H9 (cell line): Measurements from ENCODE around the gene PLEKHM3. TPM values are rescaled to one million over a fixed set of nuclear protein-coding genes. Genes with fewer than 3 reads are reported as not detected.

Experiments used
- DNase-seq: peaks from one replicate; pipeline ENCODE4 v3.0.0-alpha.2; 2017
- H2AFZ ChIP-seq: one replicate; pipeline ENCODE4 v1.6.1; 2013; ENCODE audit warnings: mild to moderate bottlenecking, low read length, control low read depth, moderate library complexity
- H2AK5ac ChIP-seq: 2 replicates; pipeline ENCODE4 v1.6.1; 2013; ENCODE audit warnings: low read length, control low read depth, mixed read lengths; ENCODE audit not compliant: insufficient read length
- H2BK120ac ChIP-seq: one replicate; pipeline ENCODE4 v1.6.1; 2013; ENCODE audit warnings: low read depth, mild to moderate bottlenecking, low read length, control low read depth, inconsistent platforms; ENCODE audit not compliant: poor library complexity, severe bottlenecking
- H2BK12ac ChIP-seq: 2 replicates; pipeline ENCODE4 v1.6.1; 2013; ENCODE audit warnings: low read length, control low read depth, mixed read lengths, low read depth; ENCODE audit not compliant: insufficient read length
- H2BK15ac ChIP-seq: 2 replicates; pipeline ENCODE4 v1.6.1; 2013; ENCODE audit warnings: low read depth, low read length, control low read depth
- H2BK20ac ChIP-seq: one replicate; pipeline ENCODE4 v1.6.1; 2013; ENCODE audit warnings: low read depth, mild to moderate bottlenecking, low read length, control low read depth, inconsistent platforms; ENCODE audit not compliant: poor library complexity, severe bottlenecking
- H2BK5ac ChIP-seq: 2 replicates; pipeline ENCODE4 v1.6.1; 2013; ENCODE audit warnings: low read length, control low read depth, mixed read lengths; ENCODE audit not compliant: insufficient read length
- H3K14ac ChIP-seq: 2 replicates; pipeline ENCODE4 v1.6.1; 2013; ENCODE audit warnings: low read length, control low read depth; ENCODE audit not compliant: insufficient read depth
- H3K18ac ChIP-seq: 2 replicates; pipeline ENCODE4 v1.6.1; 2013; ENCODE audit warnings: low read depth, mild to moderate bottlenecking, mixed read lengths, low read length, control low read depth; ENCODE audit not compliant: insufficient read length
- H3K23ac ChIP-seq: 2 replicates; pipeline ENCODE4 v1.6.1; 2013; ENCODE audit warnings: low read length, control low read depth, mixed read lengths, low read depth; ENCODE audit not compliant: insufficient read length
- H3K23me2 ChIP-seq: 2 replicates; pipeline ENCODE4 v1.6.1; 2013; ENCODE audit warnings: low read depth, mild to moderate bottlenecking, mixed read lengths, low read length, control low read depth; ENCODE audit not compliant: insufficient read length, poor library complexity, severe bottlenecking
- H3K27ac ChIP-seq: 2 replicates; pipeline ENCODE4 v1.5.1; 2013; ENCODE audit warnings: low read length, control low read depth, mixed read lengths, low read depth; ENCODE audit not compliant: insufficient read length
- H3K27me3 ChIP-seq: 2 replicates; pipeline ENCODE4 v1.6.1; 2013; ENCODE audit warnings: low read length, control low read depth, inconsistent platforms; ENCODE audit not compliant: insufficient read depth
- H3K4ac ChIP-seq: 2 replicates; pipeline ENCODE4 v1.6.1; 2013; ENCODE audit warnings: low read depth, mild to moderate bottlenecking, control low read depth, inconsistent platforms, low read length, moderate library complexity
- H3K4me1 ChIP-seq: 2 replicates; pipeline ENCODE4 v1.6.1; 2013; ENCODE audit warnings: low read length, control low read depth, inconsistent platforms; ENCODE audit not compliant: insufficient read depth
- H3K4me2 ChIP-seq: 2 replicates; pipeline ENCODE4 v1.6.1; 2013; ENCODE audit warnings: low read length, control low read depth, mixed read lengths; ENCODE audit not compliant: insufficient read length, insufficient read depth
- H3K56ac ChIP-seq: 2 replicates; pipeline ENCODE4 v1.6.1; 2013; ENCODE audit warnings: low read depth, mild to moderate bottlenecking, mixed read lengths, low read length, control low read depth; ENCODE audit not compliant: insufficient read length
- H3K79me1 ChIP-seq: 2 replicates; pipeline ENCODE4 v1.6.1; 2013; ENCODE audit warnings: low read depth, mild to moderate bottlenecking, moderate library complexity, low read length, control low read depth, inconsistent platforms; ENCODE audit not compliant: insufficient read depth, poor library complexity, severe bottlenecking
- H3K79me2 ChIP-seq: 2 replicates; pipeline ENCODE4 v1.6.1; 2013; ENCODE audit warnings: low read length, control low read depth, inconsistent platforms; ENCODE audit not compliant: insufficient read depth
- H3K9ac ChIP-seq: 2 replicates; pipeline ENCODE4 v1.6.1; 2013; ENCODE audit warnings: low read length, control low read depth, mixed read lengths; ENCODE audit not compliant: insufficient read length; ENCODE audit errors: extremely low read depth
- H3K9me3 ChIP-seq: one replicate; pipeline ENCODE4 v1.6.1; 2013; ENCODE audit warnings: low read depth, low read length, inconsistent platforms; ENCODE audit not compliant: control insufficient read depth
- H3T11ph ChIP-seq: one replicate; pipeline ENCODE4 v1.6.1; 2013; ENCODE audit warnings: mild to moderate bottlenecking, low read length, control low read depth, inconsistent platforms
- H4K20me1 ChIP-seq: one replicate; pipeline ENCODE4 v1.6.1; 2013; ENCODE audit not compliant: control insufficient read depth, insufficient read length, insufficient read depth
- H4K5ac ChIP-seq: 2 replicates; pipeline ENCODE4 v1.6.1; 2013; ENCODE audit warnings: low read depth, mild to moderate bottlenecking, mixed read lengths, low read length, control low read depth; ENCODE audit not compliant: insufficient read length
- H4K8ac ChIP-seq: replicated peaks from 2 replicates; pipeline ENCODE4 v1.6.1; 2013; ENCODE audit warnings: low read length, control low read depth, mixed read lengths, low read depth; ENCODE audit not compliant: insufficient read length
- H4K91ac ChIP-seq: 2 replicates; pipeline ENCODE4 v1.6.1; 2013; ENCODE audit warnings: low read depth, mild to moderate bottlenecking, moderate library complexity, mixed read lengths, low read length, control low read depth; ENCODE audit not compliant: insufficient read length
- H3K27ac Mint-ChIP-seq, 3 experiments: 2 replicates in 2 of 3; 3 replicates in 1 of 3; pipeline ENCODE4 v1.8.0; 2020 to 2021; ENCODE audit warnings: mixed read lengths in 3 of 3, mild to moderate bottlenecking in 1 of 3, moderate library complexity in 1 of 3
- H3K27me3 Mint-ChIP-seq: 2 replicates; pipeline ENCODE4 v1.8.0; 2021; ENCODE audit warnings: low read depth, mild to moderate bottlenecking, moderate library complexity, mixed read lengths
- H3K36me3 Mint-ChIP-seq, 3 experiments: 2 replicates in 2 of 3; 3 replicates in 1 of 3; pipeline ENCODE4 v1.8.0; 2020 to 2021; ENCODE audit warnings: low read depth in 3 of 3, mixed read lengths in 3 of 3; ENCODE audit not compliant: insufficient read depth in 1 of 3
- H3K4me1 Mint-ChIP-seq, 2 experiments: 2 replicates each; pipeline ENCODE4 v1.8.0; 2020; ENCODE audit warnings: mixed read lengths in 2 of 2
- H3K4me3 Mint-ChIP-seq, 2 experiments: 2 replicates in 1 of 2; 3 replicates in 1 of 2; pipeline ENCODE4 v1.8.0; 2020 to 2021; ENCODE audit warnings: mild to moderate bottlenecking in 2 of 2, mixed read lengths in 2 of 2, moderate library complexity in 1 of 2
- H3K9me3 Mint-ChIP-seq, 2 experiments: 2 replicates in 1 of 2; 3 replicates in 1 of 2; pipeline ENCODE4 v1.8.0; 2020; ENCODE audit warnings: mild to moderate bottlenecking in 2 of 2, mixed read lengths in 2 of 2, moderate library complexity in 1 of 2
- WGBS: extraction: QIAGEN DNeasy Blood & Tissue Kit; methylation state at CpG from one replicate; pipeline ENCODE4 v1.1.7; 2013; ENCODE audit warnings: missing lambda C conversion rate, low lambda C conversion rate, mixed read lengths; ENCODE audit not compliant: insufficient read length; ENCODE audit errors: extremely low coverage; 5-methylcytosine and 5-hydroxymethylcytosine counted together
- total RNA-seq: library from RNA; stranded (reverse); gene quantifications from 2 replicates; pipeline ENCODE4 v1.2.1, GENCODE V29; 2021
- TF ChIP-seq, protein P1 (sequence below): fragments of 200-600 bp; sonication (generic); conservative IDR thresholded peaks from 3 replicates; pipeline ENCODE4 v1.8.0; 2021; ENCODE audit warnings: antibody characterized with exemption, mild to moderate bottlenecking

PLEKHM3 gene
- total RNA-seq, 1 experiment from 2014 or later, result 7.5 TPM

GRCh38 chr2:208037564-208038487, 12.5 kb upstream of the PLEKHM3 start:
- Mint-ChIP-seq H3K4me1 (peaks cover 15 to 25% of the 10 kb centered on the region in 2 experiments), H3K4me3 (no peak overlapping the region), H3K27me3 (0 out of 2 replicates have a peak, but pooled peaks cover 2% of the 10 kb centered on the region), H3K27ac (no peak overlapping the region), H3K36me3 (peaks cover 0 to 4% (median 2%) of the 10 kb centered on the region in 3 experiments; a peak in 3 of 7 replicates), H3K9me3 (peaks cover 6 to 7% of the 10 kb centered on the region in 2 experiments)
- H3K18ac ChIP-seq, result no peak overlapping the region
- no peak overlapping the region for H2AFZ ChIP-seq
- no peak for DNase-seq
- no peak overlapping the region for H4K8ac ChIP-seq
- H4K91ac ChIP-seq, result no peak overlapping the region
- no peak overlapping the region for H3T11ph ChIP-seq
- no peak overlapping the region for H2BK5ac ChIP-seq
- H2BK20ac ChIP-seq, result no peak overlapping the region
- no peak overlapping the region for H3K56ac ChIP-seq
- H3K9me3 ChIP-seq, result no peaks in the 10 kb centered on the region
- no peaks in the 10 kb centered on the region for H3K79me1 ChIP-seq
- H3K4me1 ChIP-seq, result peaks cover 2% of the 10 kb centered on the region; the same call in 1 of the 2 replicates
- H2BK120ac ChIP-seq, result no peak overlapping the region
- no peak overlapping the region for H3K23ac ChIP-seq
- no peak overlapping the region for H2BK12ac ChIP-seq
- no peak overlapping the region for H3K27ac ChIP-seq
- no peaks in the 10 kb centered on the region for H4K20me1 ChIP-seq
- no peak overlapping the region for H3K9ac ChIP-seq
- H3K27me3 ChIP-seq, result no peaks in the 10 kb centered on the region
- H3K4ac ChIP-seq, result no peak overlapping the region
- H3K4me2 ChIP-seq, result no peak overlapping the region
- H3K79me2 ChIP-seq, result no peaks in the 10 kb centered on the region
- no peak overlapping the region for H2BK15ac ChIP-seq
- TF ChIP-seq, protein P1, sequence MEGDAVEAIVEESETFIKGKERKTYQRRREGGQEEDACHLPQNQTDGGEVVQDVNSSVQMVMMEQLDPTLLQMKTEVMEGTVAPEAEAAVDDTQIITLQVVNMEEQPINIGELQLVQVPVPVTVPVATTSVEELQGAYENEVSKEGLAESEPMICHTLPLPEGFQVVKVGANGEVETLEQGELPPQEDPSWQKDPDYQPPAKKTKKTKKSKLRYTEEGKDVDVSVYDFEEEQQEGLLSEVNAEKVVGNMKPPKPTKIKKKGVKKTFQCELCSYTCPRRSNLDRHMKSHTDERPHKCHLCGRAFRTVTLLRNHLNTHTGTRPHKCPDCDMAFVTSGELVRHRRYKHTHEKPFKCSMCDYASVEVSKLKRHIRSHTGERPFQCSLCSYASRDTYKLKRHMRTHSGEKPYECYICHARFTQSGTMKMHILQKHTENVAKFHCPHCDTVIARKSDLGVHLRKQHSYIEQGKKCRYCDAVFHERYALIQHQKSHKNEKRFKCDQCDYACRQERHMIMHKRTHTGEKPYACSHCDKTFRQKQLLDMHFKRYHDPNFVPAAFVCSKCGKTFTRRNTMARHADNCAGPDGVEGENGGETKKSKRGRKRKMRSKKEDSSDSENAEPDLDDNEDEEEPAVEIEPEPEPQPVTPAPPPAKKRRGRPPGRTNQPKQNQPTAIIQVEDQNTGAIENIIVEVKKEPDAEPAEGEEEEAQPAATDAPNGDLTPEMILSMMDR, result no peak
- whole genome bisulfite sequencing, result no CpG with 5 or more reads among the region's 4 CpGs
- no peak overlapping the region for H2AK5ac ChIP-seq
- H4K5ac ChIP-seq, result no peak overlapping the region
- no peaks in the 10 kb centered on the region for H3K23me2 ChIP-seq
- H3K14ac ChIP-seq, result no peak overlapping the region
